Ascending aorta (tissue), 2 donors: Measurements from ENCODE around the gene ALDH5A1. TPM values are rescaled to one million over a fixed set of nuclear protein-coding genes. Genes with fewer than 3 reads are reported as not detected.

ENCODE experiments used
- DNase-seq, 2 donors: peaks; one replicate each; pipeline ENCODE4 v3.0.0-alpha.2; 2019; ENCODE audit warnings: low spot score in 2 of 2
- H3K27ac ChIP-seq, 2 donors: fragments of 200-600 bp; sonication (generic); one replicate each; pipeline ENCODE4 v1.5.1; 2016 to 2017; ENCODE audit warnings: mild to moderate bottlenecking in 1 of 2
- H3K27me3 ChIP-seq: fragments of 200-600 bp; sonication (generic); one replicate; pipeline ENCODE4 v1.5.1; 2017
- H3K36me3 ChIP-seq, 2 donors: fragments of 200-600 bp; sonication (generic); one replicate each; pipeline ENCODE4 v1.5.1; 2016
- H3K4me1 ChIP-seq, 2 donors: fragments of 200-600 bp; sonication (generic); one replicate each; pipeline ENCODE4 v1.5.1; 2016 to 2017; ENCODE audit warnings: mild to moderate bottlenecking in 1 of 2
- H3K4me3 ChIP-seq, 2 donors: fragments of 200-600 bp; sonication (generic); one replicate each; pipeline ENCODE4 v1.5.1; 2016 to 2017; ENCODE audit warnings: mild to moderate bottlenecking in 1 of 2
- H3K9me3 ChIP-seq, 2 donors: fragments of 200-600 bp; sonication (generic); one replicate each; pipeline ENCODE4 v1.5.1; 2016
- intact Hi-C: fragments of 100-400 bp; cut with DNase I; formaldehyde crosslinking; loops from one replicate; pipeline ENCODE4 v1.15.1; 2023
- total RNA-seq: library from RNA; depleted of rRNA; stranded (reverse); fragments of >200 nt; gene quantifications from one replicate; pipeline ENCODE4 v1.1.0, GENCODE V29; 2016
- TF ChIP-seq, protein P1 (sequence below), 3 experiments: fragments of 200-600 bp in 2 of 3; fragments of 450-650 bp in 1 of 3; sonication (generic) in 2 of 3; IDR thresholded peaks; one replicate each; pipeline ENCODE4 v1.5.1; 2016 to 2019; ENCODE audit warnings: antibody characterized with exemption in 3 of 3, mild to moderate bottlenecking in 1 of 3, moderate library complexity in 1 of 3

The ALDH5A1 gene
- total RNA-seq, 1 donor from 2014 or later = 0.21 TPM

DNA sequence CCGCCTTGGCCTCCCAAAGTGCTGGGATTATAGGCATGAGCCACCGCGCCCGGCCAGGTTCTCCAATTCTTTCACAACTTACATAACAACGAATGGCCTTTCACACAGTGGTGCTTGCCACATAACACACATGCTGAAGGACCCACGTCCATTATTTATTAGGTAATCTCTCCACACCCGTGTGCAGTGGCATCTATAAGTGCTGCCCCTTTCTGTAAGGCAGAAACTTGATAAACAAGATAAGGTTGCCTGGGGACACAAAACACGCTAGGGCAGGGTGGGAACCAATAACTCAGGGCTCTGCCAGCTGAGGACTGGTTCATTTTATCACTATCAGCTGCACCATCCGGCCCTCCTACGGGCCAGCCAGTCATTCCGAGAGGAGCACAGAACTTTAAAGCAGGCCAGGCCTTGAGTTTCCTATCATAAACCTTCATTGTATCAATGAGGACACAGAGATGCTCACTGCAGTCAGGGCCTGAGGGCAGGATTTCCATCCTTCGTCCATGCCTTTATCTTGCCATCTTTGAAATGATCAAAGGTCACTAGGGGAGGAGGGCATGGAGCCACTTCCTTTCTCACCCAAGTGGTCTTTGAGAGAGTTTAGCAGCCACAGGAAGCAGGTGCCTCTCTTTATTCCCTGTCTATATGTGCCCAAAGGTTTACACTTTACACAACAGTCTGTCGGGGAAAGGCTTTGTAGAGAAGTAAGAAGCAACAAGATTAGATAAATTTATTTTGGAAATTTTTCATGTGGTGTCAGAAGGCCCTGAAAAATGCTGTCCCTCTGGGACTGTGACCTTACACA is 43.0 kb upstream of the ALDH5A1 start:
- no peak for DNase-seq
- intact Hi-C loops = no loop called here
- no peaks in the 10 kb centered on the region for H3K27me3 ChIP-seq

DNA sequence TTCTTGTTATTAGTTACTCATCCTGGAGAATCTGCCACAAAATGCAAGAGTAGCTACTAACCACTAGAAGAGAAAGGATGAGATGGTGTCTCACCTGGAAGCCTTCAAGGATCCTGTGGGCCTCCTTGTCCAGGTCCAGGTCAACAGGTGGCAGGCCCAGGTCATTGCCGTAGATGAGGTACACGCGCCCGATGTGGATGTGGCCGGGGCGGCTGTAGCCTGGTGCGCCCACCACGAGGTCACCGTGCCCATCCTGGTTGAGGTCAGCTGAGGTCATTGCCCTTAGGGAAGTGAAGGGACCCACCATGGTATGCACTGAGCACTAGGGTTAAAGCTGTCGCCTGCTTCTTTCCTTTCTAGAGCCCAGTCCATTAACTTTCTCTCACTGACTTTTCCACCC is 40.8 kb upstream of the ALDH5A1 start:
- Histone ChIP-seq H3K27me3 (no peaks in the 10 kb centered on the region), H3K4me1 (no peaks in the 10 kb centered on the region), H3K27ac (no peak overlapping the region), H3K36me3 (peaks cover 0 to 6% of the 10 kb centered on the region in 2 donors), H3K9me3 (no peaks in the 10 kb centered on the region), H3K4me3 (no peak overlapping the region)
- no peak for DNase-seq
- intact Hi-C loops = no loop called here
- TF ChIP-seq, protein P1, sequence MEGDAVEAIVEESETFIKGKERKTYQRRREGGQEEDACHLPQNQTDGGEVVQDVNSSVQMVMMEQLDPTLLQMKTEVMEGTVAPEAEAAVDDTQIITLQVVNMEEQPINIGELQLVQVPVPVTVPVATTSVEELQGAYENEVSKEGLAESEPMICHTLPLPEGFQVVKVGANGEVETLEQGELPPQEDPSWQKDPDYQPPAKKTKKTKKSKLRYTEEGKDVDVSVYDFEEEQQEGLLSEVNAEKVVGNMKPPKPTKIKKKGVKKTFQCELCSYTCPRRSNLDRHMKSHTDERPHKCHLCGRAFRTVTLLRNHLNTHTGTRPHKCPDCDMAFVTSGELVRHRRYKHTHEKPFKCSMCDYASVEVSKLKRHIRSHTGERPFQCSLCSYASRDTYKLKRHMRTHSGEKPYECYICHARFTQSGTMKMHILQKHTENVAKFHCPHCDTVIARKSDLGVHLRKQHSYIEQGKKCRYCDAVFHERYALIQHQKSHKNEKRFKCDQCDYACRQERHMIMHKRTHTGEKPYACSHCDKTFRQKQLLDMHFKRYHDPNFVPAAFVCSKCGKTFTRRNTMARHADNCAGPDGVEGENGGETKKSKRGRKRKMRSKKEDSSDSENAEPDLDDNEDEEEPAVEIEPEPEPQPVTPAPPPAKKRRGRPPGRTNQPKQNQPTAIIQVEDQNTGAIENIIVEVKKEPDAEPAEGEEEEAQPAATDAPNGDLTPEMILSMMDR (IDR thresholded peaks at IDR 0.05) = no peak

More for the DNA sequence above, 43.0 kb upstream of the ALDH5A1 start:
- no peaks in the 10 kb centered on the region for H3K9me3 ChIP-seq
- TF ChIP-seq, protein P1 (IDR thresholded peaks at IDR 0.05) = no peak
- H3K4me3 ChIP-seq = no peak overlapping the region
- no peaks in the 10 kb centered on the region for H3K4me1 ChIP-seq
- H3K27ac ChIP-seq = no peak overlapping the region
- H3K36me3 ChIP-seq = peaks cover 0 to 7% of the 10 kb centered on the region in 2 donors

DNA sequence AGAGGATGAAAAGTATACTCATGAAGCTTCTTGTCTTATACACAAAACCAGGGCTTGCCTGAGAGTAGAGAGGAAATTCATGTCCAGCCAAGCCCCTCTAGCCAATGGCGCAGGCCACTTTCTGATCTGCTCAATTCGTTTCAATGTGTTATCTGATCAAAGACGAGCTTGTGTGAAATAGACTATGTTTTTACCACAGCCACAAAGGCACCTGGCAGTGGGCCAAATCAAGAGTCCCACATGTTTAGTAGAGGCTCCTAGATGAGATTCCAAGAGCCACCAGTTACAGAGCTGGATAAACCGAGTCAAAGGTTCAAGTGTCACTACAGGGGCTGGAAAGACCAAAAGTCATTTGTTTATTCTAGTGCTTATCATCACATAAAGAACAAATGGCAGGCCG is 40.3 kb upstream of the ALDH5A1 start:
- Histone ChIP-seq H3K27me3 (no peaks in the 10 kb centered on the region), H3K4me3 (no peak overlapping the region), H3K4me1 (no peaks in the 10 kb centered on the region), H3K9me3 (no peaks in the 10 kb centered on the region), H3K27ac (no peak overlapping the region), H3K36me3 (peaks cover 0 to 6% of the 10 kb centered on the region in 2 donors)
- no peak for DNase-seq
- TF ChIP-seq, protein P1 (IDR thresholded peaks at IDR 0.05) = no peak
- intact Hi-C loops = no loop called here

DNA sequence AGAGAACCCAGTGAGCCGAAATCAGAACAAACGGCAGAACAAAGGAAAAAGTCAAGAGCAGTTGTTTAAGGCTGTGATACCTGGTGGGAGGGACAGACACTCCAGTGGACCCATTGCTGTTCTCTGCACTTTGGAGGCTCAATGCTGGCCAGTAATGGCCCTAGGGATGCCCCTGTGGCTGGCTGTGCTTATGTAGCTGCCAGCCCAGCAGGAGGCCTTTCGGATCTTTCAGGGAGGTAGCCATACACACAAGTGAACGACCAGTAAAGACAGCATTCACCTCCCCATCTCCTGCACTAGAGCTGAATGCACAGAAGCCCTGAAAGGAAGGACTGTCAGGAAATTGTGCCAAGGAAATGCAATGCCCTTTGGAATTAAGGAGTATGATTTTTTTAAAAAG is 39.7 kb upstream of the ALDH5A1 start:
- Histone ChIP-seq H3K27ac (no peak overlapping the region), H3K9me3 (no peaks in the 10 kb centered on the region), H3K36me3 (peaks cover 0 to 6% of the 10 kb centered on the region in 2 donors), H3K4me1 (no peaks in the 10 kb centered on the region), H3K4me3 (no peak overlapping the region), H3K27me3 (no peaks in the 10 kb centered on the region)
- intact Hi-C loops = no loop called here
- DNase-seq = no peak
- TF ChIP-seq, protein P1 (IDR thresholded peaks at IDR 0.05) = no peak

DNA sequence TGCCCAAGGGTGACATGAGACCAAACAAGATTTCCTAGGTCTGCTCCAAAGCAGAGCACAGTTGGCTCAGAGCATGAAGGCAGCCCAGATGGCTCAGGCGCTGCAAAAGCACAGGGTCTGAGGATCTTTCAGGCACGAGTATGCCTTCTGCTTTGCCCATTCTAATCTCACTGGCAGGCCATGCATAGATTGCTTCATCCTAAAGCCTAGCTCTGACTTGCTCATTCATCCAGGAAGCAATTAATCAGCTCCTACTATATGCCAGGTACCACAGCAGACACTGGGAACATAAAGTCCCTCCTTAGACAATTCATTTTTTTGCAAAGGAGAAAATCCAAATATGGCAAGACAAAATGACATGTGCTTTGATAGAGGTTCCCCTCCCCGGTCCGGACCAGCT is 36.6 kb upstream of the ALDH5A1 start:
- TF ChIP-seq, protein P1 (IDR thresholded peaks at IDR 0.05) = no peak
- DNase-seq = no peak
- Histone ChIP-seq H3K27me3 (no peaks in the 10 kb centered on the region), H3K4me1 (no peaks in the 10 kb centered on the region), H3K27ac (no peak overlapping the region), H3K9me3 (no peaks in the 10 kb centered on the region), H3K4me3 (no peak overlapping the region), H3K36me3 (peaks cover 0 to 6% of the 10 kb centered on the region in 2 donors)
- intact Hi-C loops = no loop called here
